Right hindlimb (tissue), 1 donor: ENCODE data around the gene STX11.
A peak's percentile ranks its signal among the peaks of the same experiment; 100 is the strongest.
"Not testable (repeated sequence)": the region's sequence is repeated elsewhere in the genome, so short reads cannot be mapped to it uniquely, and the experiment has no call there.

ENCODE experiments used
- DNase-seq: peaks from one replicate; pipeline ENCODE4 v3.0.0-alpha.2; 2018

STX11 gene

GRCh38 chr6:144149894-144150709 is at the start of gene STX11:
Gene STX11, plus strand, starts transcription at chr6:144150517. Its CDS starts 36,111 bp downstream, at chr6:144186628.
- DNase-seq: peak; percentile 86

- no peak for DNase-seq
These were observed 47.2 kb upstream of the STX11 start for GRCh38 chr6:144103026-144103563.

GRCh38 chr6:144104488-144104887 is 45.8 kb upstream of the STX11 start:
- DNase-seq: no peak

GRCh38 chr6:144104898-144105487 is 45.3 kb upstream of the STX11 start:
- no peak for DNase-seq

- DNase-seq: no peak
These were observed 44.1 kb upstream of the STX11 start for GRCh38 chr6:144106206-144106605.

GRCh38 chr6:144110210-144110609 is 40.1 kb upstream of the STX11 start:
- no peak for DNase-seq

- no peak for DNase-seq
These were observed 37.0 kb upstream of the STX11 start for GRCh38 chr6:144113366-144113765.

GRCh38 chr6:144115219-144115618 is 35.1 kb upstream of the STX11 start:
- DNase-seq: no peak

- no peak for DNase-seq
These were observed 30.9 kb upstream of the STX11 start for GRCh38 chr6:144119376-144119775.

- no peak for DNase-seq
These were observed 27.5 kb upstream of the STX11 start for GRCh38 chr6:144122861-144123260.

GRCh38 chr6:144123421-144123820 is 26.9 kb upstream of the STX11 start:
- no peak for DNase-seq

- no peak for DNase-seq
These were observed 26.5 kb upstream of the STX11 start for GRCh38 chr6:144123836-144124235.

- no peak for DNase-seq
These were observed 23.2 kb upstream of the STX11 start for GRCh38 chr6:144127097-144127496.

- DNase-seq: no peak
These were observed 20.8 kb upstream of the STX11 start for GRCh38 chr6:144129469-144129868.

- DNase-seq: no peak
These were observed 19.0 kb upstream of the STX11 start for GRCh38 chr6:144131248-144131709.

- not testable (repeated sequence) for DNase-seq
These were observed 18.1 kb upstream of the STX11 start for GRCh38 chr6:144132167-144132690.

- no peak for DNase-seq
These were observed 17.0 kb upstream of the STX11 start for GRCh38 chr6:144133225-144133821.

- DNase-seq: no peak
These were observed 16.1 kb upstream of the STX11 start for GRCh38 chr6:144134176-144134575.

- DNase-seq: no peak
These were observed 15.6 kb upstream of the STX11 start for GRCh38 chr6:144134737-144135136.

- no peak for DNase-seq
These were observed 11.8 kb upstream of the STX11 start for GRCh38 chr6:144138542-144138941.

- DNase-seq: no peak
These were observed 10.5 kb upstream of the STX11 start for GRCh38 chr6:144139817-144140216.

- no peak for DNase-seq
These were observed 9.4 kb upstream of the STX11 start for GRCh38 chr6:144140867-144141266.

GRCh38 chr6:144141470-144141869 is 8.8 kb upstream of the STX11 start:
- DNase-seq: no peak
